A549 (cell line): ENCODE results near the gene TRPM5. TPM values are rescaled to one million over a fixed set of nuclear protein-coding genes. Genes with fewer than 3 reads are reported as not detected.

Experiments used
- ATAC-seq, 2 experiments: fragments of 200-7000 bp in 1 of 2; fragments of >200 bp in 1 of 2; cut with Nextera tagmentation in 1 of 2; cut with Tn5 transposase in 1 of 2; 3 replicates each; pipeline versions ENCODE4 v1.8.0 to v1.9.1; 2018 to 2020; ENCODE audit warnings: mild to moderate bottlenecking in 1 of 2, moderate library complexity in 1 of 2
- CTCF ChIA-PET: fragments of 300-600 bp; sonication (Branson Sonifier 250); formaldehyde crosslinking; extraction: SDS; loops from one replicate; lab custom pipeline; 2021; ENCODE audit warnings: antibody characterized with exemption, inconsistent platforms; lab: Yijun Ruan, JAX
- POLR2A ChIA-PET: fragments of 350-600 bp; formaldehyde crosslinking; extraction: SDS; loops from one replicate; lab custom pipeline; 2021; ENCODE audit warnings: antibody characterized with exemption, inconsistent platforms; lab: Yijun Ruan, JAX
- DNase-seq, 2 experiments: peaks; one replicate each; pipeline versions ENCODE4 v3.0.0 to v3.0.0-alpha.2; 2011 to 2016; ENCODE audit warnings: low read depth in 1 of 2, low spot score in 1 of 2
- FAIRE-seq: peaks from 2 replicates; lab custom pipeline; 2011; peaks lifted over from hg19 to GRCh38; lab: Jason Lieb, UNC
- H3K27ac ChIP-seq, 2 experiments: fragments of >200 bp; sonication (Bioruptor Twin); formaldehyde crosslinking; 3 replicates each; pipeline ENCODE4 v1.5.1; 2016 to 2017
- H3K4me1 ChIP-seq: fragments of >200 bp; sonication (Bioruptor Twin); formaldehyde crosslinking; 3 replicates; pipeline ENCODE4 v1.6.1; 2016
- H3K4me2 ChIP-seq: fragments of >200 bp; sonication (Bioruptor Twin); formaldehyde crosslinking; 3 replicates; pipeline ENCODE4 v1.6.1; 2016
- H3K4me3 ChIP-seq: fragments of >200 bp; sonication (Bioruptor Twin); formaldehyde crosslinking; 3 replicates; pipeline ENCODE4 v1.5.1; 2016
- H3K9me3 ChIP-seq: fragments of >200 bp; sonication (Bioruptor Twin); formaldehyde crosslinking; 3 replicates; pipeline ENCODE4 v1.6.1; 2016
- BCL3 ChIP-seq: fragments of >200 bp; sonication (Bioruptor Twin); formaldehyde crosslinking; IDR thresholded peaks from 3 replicates; pipeline ENCODE4 v1.6.1; 2016
- BHLHE40 ChIP-seq: IDR thresholded peaks from 2 replicates; pipeline ENCODE4 v1.6.1; 2012; ENCODE audit warnings: low read depth, low read length, inconsistent platforms
- CBX2 ChIP-seq: fragments of 200-600 bp; sonication (generic); IDR thresholded peaks from 2 replicates; pipeline ENCODE4 v1.6.1; 2016; ENCODE audit warnings: low read depth, mild to moderate bottlenecking, borderline replicate concordance
- CTCF ChIP-seq: fragments of >200 bp; sonication (Bioruptor Twin); formaldehyde crosslinking; IDR thresholded peaks from 3 replicates; pipeline ENCODE4 v1.5.1; 2016
- EHMT2 ChIP-seq: fragments of 200-600 bp; sonication (generic); IDR thresholded peaks from 2 replicates; pipeline ENCODE4 v1.6.1; 2016; ENCODE audit warnings: antibody characterized with exemption, low read depth, mild to moderate bottlenecking, moderate library complexity
- EP300 ChIP-seq, 2 experiments: fragments of >200 bp; sonication (Bioruptor Twin); formaldehyde crosslinking; IDR thresholded peaks; 2 replicates in 1 of 2; 3 replicates in 1 of 2; pipeline ENCODE4 v1.6.1; 2016 to 2017
- FOSB ChIP-seq: fragments of 250-450 bp; sonication (Bioruptor Pico); IDR thresholded peaks from 2 replicates; pipeline ENCODE4 v1.5.0; 2020; ENCODE audit warnings: mild to moderate bottlenecking, moderate library complexity
- KDM1A ChIP-seq: fragments of 200-600 bp; sonication (generic); IDR thresholded peaks from 2 replicates; pipeline ENCODE4 v1.6.1; 2016; ENCODE audit warnings: low read depth, mild to moderate bottlenecking
- MYC ChIP-seq: IDR thresholded peaks from 2 replicates; pipeline ENCODE4 v1.6.1; 2012; ENCODE audit warnings: mild to moderate bottlenecking, inconsistent platforms, low read length, improper control_type of control experiment, borderline replicate concordance
- NR3C1 ChIP-seq: fragments of >200 bp; sonication (Bioruptor Twin); formaldehyde crosslinking; IDR thresholded peaks from 3 replicates; pipeline ENCODE4 v1.6.1; 2017
- RAD21 ChIP-seq, 2 experiments: fragments of >200 bp in 1 of 2; sonication (Bioruptor Twin) in 1 of 2; formaldehyde crosslinking in 1 of 2; IDR thresholded peaks in 1 of 2; conservative IDR thresholded peaks in 1 of 2; 2 replicates in 1 of 2; 3 replicates in 1 of 2; pipeline ENCODE4 v1.6.1; 2012 to 2018; ENCODE audit warnings: inconsistent platforms in 1 of 2
- REST ChIP-seq: fragments of 200-600 bp; sonication (generic); IDR thresholded peaks from 2 replicates; pipeline ENCODE4 v1.6.1; 2016; ENCODE audit warnings: antibody characterized with exemption, mild to moderate bottlenecking, moderate library complexity
- SREBF2 ChIP-seq: fragments of 450-650 bp; IDR thresholded peaks from 2 replicates; pipeline ENCODE4 v1.6.1; 2014; ENCODE audit warnings: mild to moderate bottlenecking, moderate library complexity
- TFCP2L1 ChIP-seq: fragments of 250-450 bp; sonication (Bioruptor Pico); IDR thresholded peaks from 2 replicates; pipeline ENCODE4 v1.5.0; 2021; ENCODE audit warnings: mild to moderate bottlenecking
- TP53 ChIP-seq: fragments of 250-450 bp; sonication (Bioruptor Pico); IDR thresholded peaks from 2 replicates; pipeline ENCODE4 v1.5.0; 2021; ENCODE audit warnings: mild to moderate bottlenecking, moderate library complexity
- ZFP36 ChIP-seq: fragments of 450-650 bp; IDR thresholded peaks from 2 replicates; pipeline ENCODE4 v1.6.1; 2014; ENCODE audit warnings: borderline replicate concordance; ENCODE audit not compliant: partially characterized antibody
- WGBS: methylation state at CpG from one replicate; pipeline ENCODE4 v1.1.6; 2017; ENCODE audit errors: missing lambda C conversion rate; 5-methylcytosine and 5-hydroxymethylcytosine counted together
- polyA plus RNA-seq, 4 experiments: library from polyadenylated mRNA; depleted of rRNA in 3 of 4; stranded (reverse); fragments of >200 nt; fragmentation: RNase III in 1 of 4; extraction: RNeasy Plus Mini Kit Qiagen cat#74134 plus additional on column Dnase treatment in 1 of 4; gene quantifications; 2 replicates in 3 of 4; 3 replicates in 1 of 4; pipeline ENCODE4 v1.2.3, GENCODE V29; 2011 to 2017

TRPM5 gene
- polyA plus RNA-seq, 2 of the 4 experiments (the other 2 are of a cell fraction), result not detected

GRCh38 chr11:2398664-2399355 is 45.5 kb downstream of the TRPM5 start (continued):
- no peak for TF ChIP-seq REST
- TF ChIP-seq ZFP36, result no peak
- TF ChIP-seq MYC, result no peak
- no peak for TF ChIP-seq EHMT2
- TF ChIP-seq CBX2, result no peak

GRCh38 chr11:2397005-2397404 is 47.3 kb downstream of the TRPM5 start:
- Histone ChIP-seq H3K4me2 (no peak overlapping the region), H3K27ac (no peak overlapping the region), H3K4me3 (no peak overlapping the region), H3K9me3 (no peaks in the 10 kb centered on the region), H3K4me1 (peaks cover 12% of the 10 kb centered on the region)
- ATAC-seq (no peak), DNase-seq (no peak), FAIRE-seq (no peak)
- TF ChIP-seq BHLHE40 (no peak), FOSB (no peak), EP300 (IDR thresholded peaks at IDR 0.05) (no peak), BCL3 (no peak), KDM1A (no peak), TFCP2L1 (CRISPR knock-in tag) (no peak), RAD21 (conservative IDR thresholded peaks at IDR 0.05 in 1 of 2, IDR thresholded peaks at IDR 0.05 in 1 of 2) (no peak), CTCF (no peak), MYC (no peak), TP53 (no peak)
- POLR2A ChIA-PET, result interaction anchor here (1.2 kb wide), 1 partner anchor 20 kb away, joined by 3 read pairs; no protein-coding TSS in a partner anchor
- WGBS, result 94% methylated on average over 12 of the region's 12 CpGs
- CTCF ChIA-PET, result interaction anchor here (1.5 to 1.6 kb wide), 2 partner anchors 135 to 202 kb away, joined by 4 read pairs; no protein-coding TSS in a partner anchor

GRCh38 chr11:2396471-2396870 is 47.8 kb downstream of the TRPM5 start:
- Histone ChIP-seq H3K9me3 (no peaks in the 10 kb centered on the region), H3K4me1 (peaks cover 8% of the 10 kb centered on the region), H3K4me2 (no peak overlapping the region), H3K27ac (no peak overlapping the region), H3K4me3 (no peak overlapping the region)
- ChIA-PET POLR2A (interaction anchor here (1.2 kb wide), 1 partner anchor 20 kb away, joined by 3 read pairs; no protein-coding TSS in a partner anchor), CTCF (interaction anchor here (1.5 to 1.6 kb wide), 3 partner anchors 91 to 202 kb away, joined by 4 to 5 read pairs (median 4); no protein-coding TSS in a partner anchor)
- 94% methylated on average over 25 of the region's 26 CpGs for WGBS
- no peak for TF ChIP-seq SREBF2
- no peak for TF ChIP-seq NR3C1
- FAIRE-seq, result no peak
- no peak for ATAC-seq
- no peak for DNase-seq
